Suprapubic skin (tissue), 4 donors: ENCODE data around the gene COG3. TPM values are rescaled to one million over a fixed set of nuclear protein-coding genes. Genes with fewer than 3 reads are reported as not detected.

Experiments used
- DNase-seq, 2 donors: peaks; one replicate each; pipeline ENCODE4 v3.0.0-alpha.2; 2019; ENCODE audit warnings: low spot score in 2 of 2
- H3K27ac ChIP-seq: fragments of 200-600 bp; sonication (generic); one replicate; pipeline ENCODE4 v1.5.1; 2019
- H3K27me3 ChIP-seq: fragments of 200-600 bp; sonication (generic); one replicate; pipeline ENCODE4 v1.5.1; 2019
- H3K36me3 ChIP-seq: fragments of 200-600 bp; sonication (generic); one replicate; pipeline ENCODE4 v1.5.1; 2019
- H3K4me1 ChIP-seq: fragments of 200-600 bp; sonication (generic); one replicate; pipeline ENCODE4 v1.5.1; 2019
- H3K4me3 ChIP-seq: fragments of 200-600 bp; sonication (generic); one replicate; pipeline ENCODE4 v1.5.1; 2019; ENCODE audit warnings: mild to moderate bottlenecking
- H3K9me3 ChIP-seq: fragments of 200-600 bp; sonication (generic); one replicate; pipeline ENCODE4 v1.5.1; 2019
- CTCF ChIP-seq, 2 donors: fragments of 200-600 bp in 1 of 2; fragments of 450-650 bp in 1 of 2; sonication (generic) in 1 of 2; IDR thresholded peaks; one replicate each; pipeline ENCODE4 v1.5.1; 2016 to 2019; ENCODE audit warnings: antibody characterized with exemption in 2 of 2, mild to moderate bottlenecking in 1 of 2, moderate library complexity in 1 of 2
- EP300 ChIP-seq: sonication (generic); formaldehyde crosslinking; IDR thresholded peaks from one replicate; pipeline ENCODE4 v1.6.1; 2017; ENCODE audit warnings: antibody characterized with exemption
- POLR2A ChIP-seq, 2 donors: fragments of 450-650 bp; IDR thresholded peaks; one replicate each; pipeline ENCODE4 v1.6.1; 2017; ENCODE audit warnings: antibody characterized with exemption in 2 of 2, mild to moderate bottlenecking in 2 of 2, moderate library complexity in 2 of 2
- POLR2AphosphoS5 ChIP-seq, 3 donors: sonication (generic); formaldehyde crosslinking; IDR thresholded peaks; one replicate each; pipeline ENCODE4 v1.6.1; 2017; ENCODE audit warnings: antibody characterized with exemption in 3 of 3
- WGBS: methylation state at CpG from one replicate; pipeline ENCODE4 v1.1.5; 2018; 5-methylcytosine and 5-hydroxymethylcytosine counted together
- total RNA-seq, 4 donors: library from RNA; depleted of rRNA; stranded (reverse); fragments of >200 nt; gene quantifications; one replicate each; pipeline ENCODE4 v1.1.0, GENCODE V29; 2016

Gene COG3
- total RNA-seq, 4 donors from 2014 or later = 23.8 to 70.5 (median 31.7) TPM

GRCh38 chr13:45527699-45528462 lies 63.1 kb downstream of the COG3 start:
- 84% methylated on average over 6 of the region's 6 CpGs for WGBS
- TF ChIP-seq POLR2AphosphoS5 (IDR thresholded peaks at IDR 0.05) (no peak), EP300 (no peak), POLR2A (IDR thresholded peaks at IDR 0.05) (no peak)

GRCh38 chr13:45529758-45530157 lies 65.0 kb downstream of the COG3 start:
- no peak for DNase-seq
- 95% methylated on average over 3 of the region's 3 CpGs for WGBS
- peaks cover 77% of the 10 kb centered on the region for H3K36me3 ChIP-seq
- H3K27ac ChIP-seq = no peak overlapping the region
- H3K4me3 ChIP-seq = no peak overlapping the region
- TF ChIP-seq CTCF (IDR thresholded peaks at IDR 0.05) (no peak), POLR2A (IDR thresholded peaks at IDR 0.05) (no peak), EP300 (no peak), POLR2AphosphoS5 (IDR thresholded peaks at IDR 0.05) (no peak)
- peaks cover 2% of the 10 kb centered on the region for H3K4me1 ChIP-seq
- no peaks in the 10 kb centered on the region for H3K27me3 ChIP-seq
- H3K9me3 ChIP-seq = no peaks in the 10 kb centered on the region

More at GRCh38 chr13:45527699-45528462, 63.1 kb downstream of the COG3 start:
- Histone ChIP-seq H3K4me3 (no peak overlapping the region), H3K27me3 (no peaks in the 10 kb centered on the region), H3K27ac (no peak overlapping the region), H3K9me3 (no peaks in the 10 kb centered on the region), H3K4me1 (peaks cover 3% of the 10 kb centered on the region), H3K36me3 (peaks cover 68% of the 10 kb centered on the region)
- no peak for DNase-seq

- Histone ChIP-seq H3K9me3 (no peaks in the 10 kb centered on the region), H3K36me3 (peaks cover 61% of the 10 kb centered on the region)
- 85% methylated on average over 9 of the region's 9 CpGs for WGBS
Measured at GRCh38 chr13:45534604-45535003, 69.9 kb downstream of the COG3 start.

GRCh38 chr13:45536224-45536623 lies 71.5 kb downstream of the COG3 start:
- peaks cover 45% of the 10 kb centered on the region for H3K36me3 ChIP-seq
- 96% methylated on average over 2 of the region's 2 CpGs for whole genome bisulfite sequencing
- H3K27me3 ChIP-seq = no peaks in the 10 kb centered on the region
- no peaks in the 10 kb centered on the region for H3K9me3 ChIP-seq
- no peak for TF ChIP-seq POLR2AphosphoS5 (IDR thresholded peaks at IDR 0.05)
- no peak for TF ChIP-seq CTCF (IDR thresholded peaks at IDR 0.05)
- no peak for TF ChIP-seq POLR2A (IDR thresholded peaks at IDR 0.05)
- TF ChIP-seq EP300 = no peak
- no peaks in the 10 kb centered on the region for H3K4me1 ChIP-seq
- no peak overlapping the region for H3K27ac ChIP-seq
- no peak overlapping the region for H3K4me3 ChIP-seq
- DNase-seq = no peak

More at GRCh38 chr13:45534604-45535003, 69.9 kb downstream of the COG3 start:
- no peaks in the 10 kb centered on the region for H3K27me3 ChIP-seq
- no peak overlapping the region for H3K27ac ChIP-seq
- DNase-seq = no peak
- H3K4me1 ChIP-seq = no peaks in the 10 kb centered on the region
- TF ChIP-seq POLR2AphosphoS5 (IDR thresholded peaks at IDR 0.05) = no peak
- H3K4me3 ChIP-seq = no peak overlapping the region

- TF ChIP-seq EP300 (no peak), POLR2AphosphoS5 (IDR thresholded peaks at IDR 0.05) (no peak), CTCF (IDR thresholded peaks at IDR 0.05) (no peak), POLR2A (IDR thresholded peaks at IDR 0.05) (no peak)
- DNase-seq = no peak
- H3K27me3 ChIP-seq = no peaks in the 10 kb centered on the region
- no peaks in the 10 kb centered on the region for H3K9me3 ChIP-seq
- WGBS = 91% methylated on average over 1 of the region's 1 CpG
- no peaks in the 10 kb centered on the region for H3K4me1 ChIP-seq
- no peak overlapping the region for H3K27ac ChIP-seq
- H3K4me3 ChIP-seq = no peak overlapping the region
- peaks cover 37% of the 10 kb centered on the region for H3K36me3 ChIP-seq
Measured at GRCh38 chr13:45537516-45537915, 72.8 kb downstream of the COG3 start.

GRCh38 chr13:45538382-45538781 lies 73.6 kb downstream of the COG3 start:
- no peaks in the 10 kb centered on the region for H3K9me3 ChIP-seq
- H3K4me3 ChIP-seq = no peak overlapping the region
- DNase-seq = no peak
- no peak for TF ChIP-seq EP300
- no peak for TF ChIP-seq CTCF (IDR thresholded peaks at IDR 0.05)
- no peak for TF ChIP-seq POLR2A (IDR thresholded peaks at IDR 0.05)
- no peak for TF ChIP-seq POLR2AphosphoS5 (IDR thresholded peaks at IDR 0.05)
- H3K4me1 ChIP-seq = no peaks in the 10 kb centered on the region
- H3K27ac ChIP-seq = no peak overlapping the region
- peaks cover 28% of the 10 kb centered on the region for H3K36me3 ChIP-seq
- WGBS = 58% methylated on average over 2 of the region's 2 CpGs
- no peaks in the 10 kb centered on the region for H3K27me3 ChIP-seq
